ENCODE data around the gene ZSCAN23. TPM values are rescaled to one million over a fixed set of nuclear protein-coding genes. Genes with fewer than 3 reads are reported as not detected.
"Not testable (repeated sequence)": the region's sequence is repeated elsewhere in the genome, so short reads cannot be mapped to it uniquely, and the experiment has no call there.

The ZSCAN23 gene
- total and polyA plus RNA-seq, 8 donors: 0.42 to 3.3 (median 1.1) TPM

- no peak for TF ChIP-seq CTCF (IDR thresholded peaks at IDR 0.05)
- H3K4me3 ChIP-seq: no peak overlapping the region
- intact Hi-C loops (cut with DNase I): no loop called here
- 94 to 96% methylated on average over 1 of the region's 1 CpG for WGBS, 2 donors
- no peak for FAIRE-seq
- no peaks in the 10 kb centered on the region for H3K36me3 ChIP-seq
- H3K4me1 ChIP-seq: no peaks in the 10 kb centered on the region
- H3K9me3 ChIP-seq: no peaks in the 10 kb centered on the region
- no peaks in the 10 kb centered on the region for H3K27me3 ChIP-seq
- no peak overlapping the region for H3K27ac ChIP-seq
- no peak for ATAC-seq
- no peak for DNase-seq
Measured at GRCh38 chr6:28423546-28423945, 19.7 kb downstream of the ZSCAN23 start.

GRCh38 chr6:28413681-28414080 lies 29.6 kb downstream of the ZSCAN23 start:
- Histone ChIP-seq H3K27me3 (no peaks in the 10 kb centered on the region), H3K9me3 (no peaks in the 10 kb centered on the region), H3K27ac (no peak overlapping the region), H3K4me3 (no peak overlapping the region), H3K4me1 (no peaks in the 10 kb centered on the region), H3K36me3 (no peaks in the 10 kb centered on the region)
- no peak for TF ChIP-seq CTCF (IDR thresholded peaks at IDR 0.05)
- no peak for FAIRE-seq
- intact Hi-C loops (cut with DNase I): no loop called here
- DNase-seq: no peak
- no peak for ATAC-seq

- no peak for DNase-seq
- intact Hi-C loops (cut with DNase I): no loop called here
- 89 to 90% methylated on average over 2 of the region's 2 CpGs for WGBS, 2 donors
Measured at GRCh38 chr6:28410767-28411166, 32.5 kb downstream of the ZSCAN23 start.

GRCh38 chr6:28408076-28408802 lies 35.1 kb downstream of the ZSCAN23 start:
- Histone ChIP-seq H3K4me3 (no peak overlapping the region), H3K27ac (no peak overlapping the region), H3K9me3 (no peaks in the 10 kb centered on the region), H3K27me3 (peaks cover 0 to 4% (median 0%) of the 10 kb centered on the region in 4 donors), H3K4me1 (no peaks in the 10 kb centered on the region), H3K36me3 (no peaks in the 10 kb centered on the region)
- no peak for ATAC-seq
- no peak for FAIRE-seq
- 72 to 82% methylated on average over 5 of the region's 5 CpGs for WGBS, 2 donors
- no peak for TF ChIP-seq CTCF (IDR thresholded peaks at IDR 0.05)
- no peak for DNase-seq
- intact Hi-C loops (cut with DNase I): no loop called here

More at GRCh38 chr6:28410767-28411166, 32.5 kb downstream of the ZSCAN23 start:
- Histone ChIP-seq H3K27ac (no peak overlapping the region), H3K4me1 (no peaks in the 10 kb centered on the region), H3K4me3 (no peak overlapping the region), H3K9me3 (no peaks in the 10 kb centered on the region), H3K36me3 (no peaks in the 10 kb centered on the region), H3K27me3 (no peaks in the 10 kb centered on the region)
- ATAC-seq: no peak
- no peak for FAIRE-seq
- TF ChIP-seq CTCF (IDR thresholded peaks at IDR 0.05): no peak

- H3K4me3 ChIP-seq: no peak overlapping the region
- ATAC-seq: no peak
- no peaks in the 10 kb centered on the region for H3K4me1 ChIP-seq
- no peaks in the 10 kb centered on the region for H3K9me3 ChIP-seq
- H3K36me3 ChIP-seq: no peaks in the 10 kb centered on the region
- intact Hi-C loops (cut with DNase I): no loop called here
- peaks cover 0 to 4% (median 0%) of the 10 kb centered on the region in 4 donors for H3K27me3 ChIP-seq
- no peak for DNase-seq
- no peak overlapping the region for H3K27ac ChIP-seq
- TF ChIP-seq CTCF (IDR thresholded peaks at IDR 0.05): no peak
- no peak for FAIRE-seq
- WGBS, 2 donors: 51 to 60% methylated on average over 2 of the region's 2 CpGs
Measured at GRCh38 chr6:28407401-28407800, 35.9 kb downstream of the ZSCAN23 start.

GRCh38 chr6:28403923-28404322 lies 39.4 kb downstream of the ZSCAN23 start:
- H3K4me3 ChIP-seq; H3K36me3 ChIP-seq; H3K4me1 ChIP-seq; H3K27me3 ChIP-seq; H3K9me3 ChIP-seq; FAIRE-seq; H3K27ac ChIP-seq; ATAC-seq; intact Hi-C loops (cut with DNase I); DNase-seq: not testable (repeated sequence)
- whole genome bisulfite sequencing, 2 donors: 79 to 86% methylated on average over 4 to 5 of the region's 5 CpGs

All from pancreas (tissue), 10 donors.